HepG2 (cell line): Measurements from ENCODE around the gene HARS2. TPM values are rescaled to one million over a fixed set of nuclear protein-coding genes. Genes with fewer than 3 reads are reported as not detected.

Source experiments
- ARNT2 ChIP-seq: sonication (generic); formaldehyde crosslinking; IDR thresholded peaks from 2 replicates; pipeline ENCODE4 v1.8.0; 2022; ENCODE audit warnings: mild to moderate bottlenecking, low read depth, missing genetic modification reagents, moderate library complexity
- ASH2L ChIP-seq: fragments of 300-600, 200-600 bp; sonication (generic); IDR thresholded peaks from 2 replicates; pipeline ENCODE4 v1.7.0; 2017; ENCODE audit warnings: low read depth, mild to moderate bottlenecking, moderate library complexity, mixed read lengths, low read length; ENCODE audit not compliant: insufficient read length
- BRF2 ChIP-seq: sonication (generic); formaldehyde crosslinking; IDR thresholded peaks from 2 replicates; pipeline ENCODE4 v1.8.1; 2022; ENCODE audit warnings: mild to moderate bottlenecking, missing genetic modification reagents
- CEBPZ ChIP-seq: IDR thresholded peaks from 2 replicates; pipeline ENCODE4 v1.6.1; 2012; ENCODE audit warnings: low read length, improper control_type of control experiment
- PATZ1 ChIP-seq: sonication (generic); formaldehyde crosslinking; IDR thresholded peaks from 2 replicates; pipeline ENCODE4 v1.4.0; 2020; ENCODE audit warnings: missing genetic modification reagents
- SALL1 ChIP-seq: sonication (generic); formaldehyde crosslinking; IDR thresholded peaks from 2 replicates; pipeline ENCODE4 v1.8.0; 2022; ENCODE audit warnings: mild to moderate bottlenecking, missing genetic modification reagents
- SNAI1 ChIP-seq: sonication (generic); formaldehyde crosslinking; IDR thresholded peaks from 2 replicates; pipeline ENCODE4 v1.5.0; 2020; ENCODE audit warnings: mild to moderate bottlenecking, missing genetic modification reagents, borderline replicate concordance
- STAT6 ChIP-seq: sonication (generic); formaldehyde crosslinking; IDR thresholded peaks from 2 replicates; pipeline ENCODE4 v1.4.0; 2020; ENCODE audit warnings: missing genetic modification reagents, mild to moderate bottlenecking, borderline replicate concordance
- TBP ChIP-seq: sonication (generic); formaldehyde crosslinking; IDR thresholded peaks from 2 replicates; pipeline ENCODE4 v1.5.0; 2020; ENCODE audit warnings: missing genetic modification reagents
- TCF7L2 ChIP-seq: IDR thresholded peaks from 2 replicates; pipeline ENCODE4 v1.6.1; 2011; ENCODE audit warnings: mild to moderate bottlenecking, low read depth, low read length, moderate library complexity
- ZBTB26 ChIP-seq: IDR thresholded peaks from 2 replicates; pipeline ENCODE4 v1.6.1; 2016; ENCODE audit warnings: missing compliant biosample characterization, missing genetic modification reagents, borderline replicate concordance
- ZFP82 ChIP-seq: sonication (generic); formaldehyde crosslinking; IDR thresholded peaks from 2 replicates; pipeline ENCODE4 v1.5.1; 2020; ENCODE audit warnings: mild to moderate bottlenecking, missing genetic modification reagents, borderline replicate concordance
- ZHX1 ChIP-seq: sonication (generic); formaldehyde crosslinking; IDR thresholded peaks from 2 replicates; pipeline ENCODE4 v1.8.1; 2022; ENCODE audit warnings: low read depth, mild to moderate bottlenecking, missing genetic modification reagents
- ZNF12 ChIP-seq: sonication (generic); formaldehyde crosslinking; IDR thresholded peaks from 2 replicates; pipeline ENCODE4 v1.5.0; 2020; ENCODE audit warnings: missing genetic modification reagents
- polyA plus RNA-seq, 8 experiments: library from polyadenylated mRNA; depleted of rRNA in 3 of 8; stranded (reverse) in 7 of 8; unstranded in 1 of 8; fragments of >200 nt; fragmentation: Illumina TruSeq in 4 of 8; extraction: Trizol in 4 of 8; gene quantifications; 2 replicates each; pipeline versions ENCODE4 v1.2.1 to v1.2.3, GENCODE V29; 2011 to 2016; ENCODE audit warnings: low read depth in 4 of 8, missing spikeins in 1 of 8, mixed read lengths in 1 of 8; ENCODE audit not compliant: insufficient read depth in 1 of 8
- total RNA-seq, 5 experiments: library from RNA; depleted of rRNA; stranded (reverse); fragments of >200 nt; fragmentation: Illumina TruSeq; extraction: Trizol; gene quantifications; 2 replicates each; pipeline ENCODE4 v1.2.3, GENCODE V29; 2016; ENCODE audit warnings: low read depth in 1 of 5

Gene HARS2
- total and polyA plus RNA-seq, 2 of the 13 experiments (the other 11 are each of a cell fraction or from before 2014, with no cell fraction given) = 17.9 to 25.8 TPM

GRCh38 chr5:140710899-140711552 is 19.8 kb downstream of the HARS2 start (continued):
- TF ChIP-seq ZHX1 (CRISPR knock-in tag) (no peak), ZBTB26 (CRISPR knock-in tag) (0 out of 2 replicates have a peak, but pooled peaks have one; percentile 26), ASH2L (peak; percentile 70), TCF7L2 (no peak), PATZ1 (CRISPR knock-in tag) (peak; percentile 71), SNAI1 (CRISPR knock-in tag) (no peak), CEBPZ (no peak), ARNT2 (CRISPR knock-in tag) (peak; percentile 62; the same call in 1 of the 2 replicates), BRF2 (0 out of 2 replicates have a peak, but pooled peaks have one; percentile 44), STAT6 (CRISPR knock-in tag) (peak; percentile 76; the same call in 1 of the 2 replicates), ZNF12 (no peak), ZFP82 (peak; percentile 57; the same call in 1 of the 2 replicates), SALL1 (CRISPR knock-in tag) (peak; percentile 59), TBP (CRISPR knock-in tag) (0 out of 2 replicates have a peak, but pooled peaks have one; percentile 55)
